HL-60 (cell line): Measurements from ENCODE around the gene DNAI7.

Source experiments
- CTCF ChIP-seq: IDR thresholded peaks from one replicate; pipeline ENCODE4 v1.5.1; 2011; ENCODE audit warnings: low read length, control low read depth, inconsistent platforms; ENCODE audit not compliant: insufficient read depth
- POLR2AphosphoS5 ChIP-seq: IDR thresholded peaks from 2 replicates; pipeline ENCODE4 v1.6.1; 2012; ENCODE audit warnings: low read depth
- REST ChIP-seq: IDR thresholded peaks from 2 replicates; pipeline ENCODE4 v1.6.1; 2012; ENCODE audit warnings: low read depth; ENCODE audit not compliant: insufficient replicate concordance

- TF ChIP-seq POLR2AphosphoS5 (no peak), CTCF (no peak), REST (no peak)
These were observed 32.1 kb downstream of the DNAI7 start for GRCh38 chr12:25162866-25163265.
